ENCODE results near the gene TNFSF9.
"Not testable (repeated sequence)": the region's sequence is repeated elsewhere in the genome, so short reads cannot be mapped to it uniquely, and the experiment has no call there.

The TNFSF9 gene

GRCh38 chr19:6508028-6508771, 22.6 kb upstream of the TNFSF9 start:
- DNase-seq = not testable (repeated sequence)

GRCh38 chr19:6509118-6509971, 21.5 kb upstream of the TNFSF9 start:
- peak in 1 of 2 donors; percentile 84 for DNase-seq

- DNase-seq = no peak
These were observed 20.2 kb upstream of the TNFSF9 start for GRCh38 chr19:6510618-6511017.

- no peak for DNase-seq
These were observed 16.7 kb upstream of the TNFSF9 start for GRCh38 chr19:6514089-6514488.

GRCh38 chr19:6514926-6515544, 15.8 kb upstream of the TNFSF9 start:
- DNase-seq = no peak

- DNase-seq = peak; percentile 98 to 99
These were observed 14.7 kb upstream of the TNFSF9 start for GRCh38 chr19:6516018-6516658.

GRCh38 chr19:6516659-6517291, 14.1 kb upstream of the TNFSF9 start:
- peak; percentile 81 to 98 for DNase-seq

GRCh38 chr19:6518145-6518911, 12.5 kb upstream of the TNFSF9 start:
- DNase-seq = peak; percentile 30 to 47

- no peak for DNase-seq
These were observed 11.5 kb upstream of the TNFSF9 start for GRCh38 chr19:6519289-6519688.

GRCh38 chr19:6521718-6522646, 8.8 kb upstream of the TNFSF9 start:
- DNase-seq = peak; percentile 72 to 79

GRCh38 chr19:6522712-6523111, 8.1 kb upstream of the TNFSF9 start:
- DNase-seq = no peak

GRCh38 chr19:6524311-6524710, 6.5 kb upstream of the TNFSF9 start:
- no peak for DNase-seq

GRCh38 chr19:6527893-6528543, 2.8 kb upstream of the TNFSF9 start:
- DNase-seq = no peak

GRCh38 chr19:6528544-6529121, 2.2 kb upstream of the TNFSF9 start:
- peak; percentile 92 to 97 for DNase-seq

GRCh38 chr19:6529351-6529750, 1.5 kb upstream of the TNFSF9 start:
- DNase-seq = no peak

GRCh38 chr19:6529937-6530385, 865 bp upstream of the TNFSF9 start:
- no peak for DNase-seq

GRCh38 chr19:6531163-6531955, 533 bp downstream of the TNFSF9 start:
- no peak for DNase-seq

- DNase-seq = no peak
These were observed 1.1 kb downstream of the TNFSF9 start for GRCh38 chr19:6531956-6532243.

Measured in inflammatory macrophage treated with lipopolysaccharide for 1 hour (primary cell).